HL-60 (cell line): ENCODE measurements around the gene EFR3B.

Source experiments
- DNase-seq, 2 experiments: peaks; one replicate each; pipeline ENCODE4 v3.0.0-alpha.2; 2010 to 2020; ENCODE audit warnings: low read depth in 1 of 2, low spot score in 1 of 2
- H3K27ac ChIP-seq: fragments of 250-450 bp; sonication (Bioruptor Pico); replicated peaks from 2 replicates; pipeline ENCODE4 v1.5.1; 2020; ENCODE audit warnings: mild to moderate bottlenecking, moderate library complexity
- H3K27me3 ChIP-seq: fragments of 250-450 bp; sonication (Bioruptor Pico); 2 replicates; pipeline ENCODE4 v1.5.1; 2021; ENCODE audit warnings: mild to moderate bottlenecking, moderate library complexity; ENCODE audit not compliant: insufficient read depth, poor library complexity, severe bottlenecking
- H3K4me3 ChIP-seq: replicated peaks from 2 replicates; pipeline ENCODE4 v1.5.1; 2011; ENCODE audit warnings: mild to moderate bottlenecking, control low read depth, low read length; ENCODE audit not compliant: insufficient read depth
- GABPA ChIP-seq: IDR thresholded peaks from 2 replicates; pipeline ENCODE4 v1.6.1; 2012; ENCODE audit warnings: low read depth
- POLR2AphosphoS5 ChIP-seq: IDR thresholded peaks from 2 replicates; pipeline ENCODE4 v1.6.1; 2012; ENCODE audit warnings: low read depth
- SPI1 ChIP-seq: IDR thresholded peaks from 2 replicates; pipeline ENCODE4 v1.6.1; 2012; ENCODE audit warnings: low read depth, mild to moderate bottlenecking, borderline replicate concordance
- TF ChIP-seq, protein P1 (sequence below): IDR thresholded peaks from one replicate; pipeline ENCODE4 v1.5.1; 2011; ENCODE audit warnings: low read length, control low read depth, inconsistent platforms; ENCODE audit not compliant: insufficient read depth
- TF ChIP-seq, protein P2 (sequence below): IDR thresholded peaks from 2 replicates; pipeline ENCODE4 v1.6.1; 2012; ENCODE audit warnings: low read depth; ENCODE audit not compliant: insufficient replicate concordance

Gene EFR3B

DNA sequence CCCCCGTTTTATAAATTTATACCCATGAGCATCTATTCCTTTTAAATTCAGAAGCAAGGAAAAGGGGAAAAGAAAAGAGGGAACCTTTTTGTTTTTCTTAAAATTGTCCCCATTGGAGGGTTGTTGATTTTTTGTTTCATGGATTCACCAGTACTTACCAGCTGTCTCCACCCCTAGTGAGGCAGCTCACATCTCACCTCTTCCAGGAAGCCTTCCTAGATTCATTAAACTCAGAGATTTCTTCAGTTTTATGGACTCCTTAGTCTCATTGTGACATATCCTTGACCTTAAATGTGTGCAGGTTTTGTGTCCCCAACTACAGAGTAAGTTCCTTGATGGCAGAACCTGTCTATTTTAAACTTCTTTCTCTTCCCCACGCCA is 35.9 kb downstream of the EFR3B start:
- Histone ChIP-seq H3K27me3 (peaks cover 12% of the 10 kb centered on the region), H3K4me3 (no peak overlapping the region), H3K27ac (no peak overlapping the region)
- TF ChIP-seq GABPA: no peak
- no peak for TF ChIP-seq POLR2AphosphoS5
- TF ChIP-seq SPI1: no peak
- no peak for DNase-seq

DNA sequence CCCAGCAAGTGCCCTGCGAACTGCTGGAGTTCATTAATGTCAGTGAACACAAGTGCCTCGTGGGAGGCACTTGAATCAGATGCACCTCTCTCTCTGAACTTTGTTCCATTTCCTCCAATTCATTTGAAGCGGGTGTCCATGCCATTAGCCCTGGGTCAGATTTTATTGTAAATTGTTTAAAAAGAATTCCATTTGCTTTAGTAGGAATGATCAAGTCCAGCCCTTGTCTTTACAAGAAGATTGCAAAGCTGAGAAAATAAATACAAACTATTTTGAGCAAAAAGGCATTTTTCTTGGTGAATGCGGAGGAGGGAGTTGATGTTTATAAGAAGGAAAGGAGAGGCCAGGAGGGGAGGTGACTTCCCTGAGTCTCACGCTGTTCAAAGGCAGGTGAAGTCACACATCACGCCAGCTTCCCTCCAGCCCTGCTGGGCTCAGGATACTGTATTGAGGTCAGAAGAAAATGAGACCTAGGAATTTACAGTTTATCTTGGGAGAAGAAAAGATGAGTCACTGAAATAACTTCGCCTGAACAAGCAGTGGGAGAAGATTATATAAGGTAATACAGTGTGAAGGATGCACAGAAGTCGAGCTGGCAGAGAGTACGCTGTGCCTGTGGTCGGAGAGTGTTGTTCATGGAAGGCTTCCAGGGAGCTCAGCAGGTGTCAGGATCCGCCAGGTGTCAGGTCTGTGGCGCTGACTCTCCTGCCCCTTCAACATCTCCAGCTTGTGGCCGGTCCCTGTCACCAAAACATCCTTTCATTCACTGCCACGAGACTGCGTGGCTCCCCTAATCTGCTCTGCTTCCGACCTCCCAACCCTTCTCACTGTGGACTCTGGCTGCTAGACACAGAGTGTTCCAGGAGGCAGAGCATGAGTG is 36.5 kb downstream of the EFR3B start:
- peaks cover 12% of the 10 kb centered on the region for H3K27me3 ChIP-seq
- no peak overlapping the region for H3K27ac ChIP-seq
- DNase-seq: no peak
- H3K4me3 ChIP-seq: no peak overlapping the region
- TF ChIP-seq SPI1 (no peak), GABPA (no peak), POLR2AphosphoS5 (no peak)
- TF ChIP-seq, protein P1, sequence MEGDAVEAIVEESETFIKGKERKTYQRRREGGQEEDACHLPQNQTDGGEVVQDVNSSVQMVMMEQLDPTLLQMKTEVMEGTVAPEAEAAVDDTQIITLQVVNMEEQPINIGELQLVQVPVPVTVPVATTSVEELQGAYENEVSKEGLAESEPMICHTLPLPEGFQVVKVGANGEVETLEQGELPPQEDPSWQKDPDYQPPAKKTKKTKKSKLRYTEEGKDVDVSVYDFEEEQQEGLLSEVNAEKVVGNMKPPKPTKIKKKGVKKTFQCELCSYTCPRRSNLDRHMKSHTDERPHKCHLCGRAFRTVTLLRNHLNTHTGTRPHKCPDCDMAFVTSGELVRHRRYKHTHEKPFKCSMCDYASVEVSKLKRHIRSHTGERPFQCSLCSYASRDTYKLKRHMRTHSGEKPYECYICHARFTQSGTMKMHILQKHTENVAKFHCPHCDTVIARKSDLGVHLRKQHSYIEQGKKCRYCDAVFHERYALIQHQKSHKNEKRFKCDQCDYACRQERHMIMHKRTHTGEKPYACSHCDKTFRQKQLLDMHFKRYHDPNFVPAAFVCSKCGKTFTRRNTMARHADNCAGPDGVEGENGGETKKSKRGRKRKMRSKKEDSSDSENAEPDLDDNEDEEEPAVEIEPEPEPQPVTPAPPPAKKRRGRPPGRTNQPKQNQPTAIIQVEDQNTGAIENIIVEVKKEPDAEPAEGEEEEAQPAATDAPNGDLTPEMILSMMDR: no peak
- TF ChIP-seq, protein P2, sequence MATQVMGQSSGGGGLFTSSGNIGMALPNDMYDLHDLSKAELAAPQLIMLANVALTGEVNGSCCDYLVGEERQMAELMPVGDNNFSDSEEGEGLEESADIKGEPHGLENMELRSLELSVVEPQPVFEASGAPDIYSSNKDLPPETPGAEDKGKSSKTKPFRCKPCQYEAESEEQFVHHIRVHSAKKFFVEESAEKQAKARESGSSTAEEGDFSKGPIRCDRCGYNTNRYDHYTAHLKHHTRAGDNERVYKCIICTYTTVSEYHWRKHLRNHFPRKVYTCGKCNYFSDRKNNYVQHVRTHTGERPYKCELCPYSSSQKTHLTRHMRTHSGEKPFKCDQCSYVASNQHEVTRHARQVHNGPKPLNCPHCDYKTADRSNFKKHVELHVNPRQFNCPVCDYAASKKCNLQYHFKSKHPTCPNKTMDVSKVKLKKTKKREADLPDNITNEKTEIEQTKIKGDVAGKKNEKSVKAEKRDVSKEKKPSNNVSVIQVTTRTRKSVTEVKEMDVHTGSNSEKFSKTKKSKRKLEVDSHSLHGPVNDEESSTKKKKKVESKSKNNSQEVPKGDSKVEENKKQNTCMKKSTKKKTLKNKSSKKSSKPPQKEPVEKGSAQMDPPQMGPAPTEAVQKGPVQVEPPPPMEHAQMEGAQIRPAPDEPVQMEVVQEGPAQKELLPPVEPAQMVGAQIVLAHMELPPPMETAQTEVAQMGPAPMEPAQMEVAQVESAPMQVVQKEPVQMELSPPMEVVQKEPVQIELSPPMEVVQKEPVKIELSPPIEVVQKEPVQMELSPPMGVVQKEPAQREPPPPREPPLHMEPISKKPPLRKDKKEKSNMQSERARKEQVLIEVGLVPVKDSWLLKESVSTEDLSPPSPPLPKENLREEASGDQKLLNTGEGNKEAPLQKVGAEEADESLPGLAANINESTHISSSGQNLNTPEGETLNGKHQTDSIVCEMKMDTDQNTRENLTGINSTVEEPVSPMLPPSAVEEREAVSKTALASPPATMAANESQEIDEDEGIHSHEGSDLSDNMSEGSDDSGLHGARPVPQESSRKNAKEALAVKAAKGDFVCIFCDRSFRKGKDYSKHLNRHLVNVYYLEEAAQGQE: no peak

DNA sequence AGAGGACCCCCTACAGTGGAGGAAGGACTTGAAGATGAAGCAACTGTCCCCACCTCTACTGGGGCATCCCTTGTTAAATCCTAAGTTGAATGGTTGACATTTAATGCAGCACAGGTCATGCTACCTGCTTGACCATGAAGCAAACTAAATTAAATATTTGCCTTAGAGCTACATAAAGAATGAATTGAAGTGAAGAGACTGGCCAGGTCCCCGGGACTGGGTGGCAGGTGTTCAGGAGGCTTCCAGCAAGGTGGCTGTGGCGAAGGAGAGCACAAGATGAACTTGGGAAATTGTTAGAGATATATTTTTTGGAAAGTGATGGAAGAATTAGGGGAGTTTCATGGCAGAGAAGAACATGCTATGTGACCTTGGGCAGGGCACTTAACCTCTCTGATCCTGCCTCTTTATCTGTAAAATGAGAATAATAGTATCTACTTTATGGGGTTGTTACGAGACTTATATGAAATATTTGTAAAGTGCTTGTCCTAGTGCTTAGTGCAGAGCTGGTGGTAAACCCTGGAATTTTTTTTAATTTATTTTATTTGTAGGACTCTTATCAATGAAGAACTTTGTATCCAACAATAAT is 37.3 kb downstream of the EFR3B start:
- H3K27me3 ChIP-seq: peaks cover 12% of the 10 kb centered on the region

More for the DNA sequence above, 37.3 kb downstream of the EFR3B start:
- H3K4me3 ChIP-seq: no peak overlapping the region
- no peak overlapping the region for H3K27ac ChIP-seq
- DNase-seq: no peak
- TF ChIP-seq, protein P2: no peak
- TF ChIP-seq GABPA (no peak), POLR2AphosphoS5 (no peak), SPI1 (no peak)
- TF ChIP-seq, protein P1: no peak
